ENCODE data around the gene SERPINB3.
A peak's percentile ranks its signal among the peaks of the same experiment; 100 is the strongest.
"Not testable (repeated sequence)": the region's sequence is repeated elsewhere in the genome, so short reads cannot be mapped to it uniquely, and the experiment has no call there.

Gene SERPINB3

GRCh38 chr18:63661750-63662149 is at the start of gene SERPINB3:
TSS of gene SERPINB3 (minus strand) at chr18:63661893. CDS start at chr18:63661216, 677 bp downstream.
- DNase-seq, result not testable (repeated sequence)

DNA sequence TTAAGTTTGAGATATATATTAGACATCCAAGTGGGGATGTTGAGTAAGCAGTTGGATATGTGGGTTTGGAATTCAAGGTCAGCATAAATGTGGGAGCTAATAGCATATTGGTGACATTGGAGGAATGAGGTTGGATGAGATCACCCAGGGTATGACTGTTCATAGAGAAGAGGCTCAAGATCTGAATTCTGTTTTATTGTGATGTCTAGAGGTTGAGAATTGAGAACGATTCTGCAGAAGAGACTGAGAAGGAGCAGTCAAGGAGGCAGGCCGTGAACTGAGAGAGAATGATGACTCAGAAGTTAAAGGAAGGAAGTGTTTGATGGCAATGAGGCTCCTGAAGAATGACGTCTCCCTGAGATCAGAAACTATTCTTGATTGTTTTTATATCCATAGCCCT is 47.0 kb upstream of the SERPINB3 start:
- DNase-seq, result no peak

DNA sequence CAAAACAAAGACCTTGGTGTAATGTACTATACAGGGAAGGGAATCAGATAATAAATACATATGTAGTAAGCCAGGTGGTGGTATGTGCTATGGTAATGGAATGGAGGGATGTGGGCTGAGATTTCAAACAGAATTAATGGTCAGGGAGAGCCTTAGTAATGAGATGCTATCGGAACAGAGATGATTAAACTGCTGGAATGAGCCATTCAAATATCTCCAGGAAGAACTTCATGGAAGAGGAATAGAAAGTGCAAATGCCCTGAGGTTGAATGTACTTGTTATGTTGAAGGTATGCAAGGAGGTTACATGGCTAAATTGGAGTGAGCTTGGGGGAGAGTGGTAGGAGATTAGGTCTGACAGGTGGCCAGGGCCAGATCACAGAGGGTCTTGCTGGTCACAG is 46.1 kb upstream of the SERPINB3 start:
- DNase-seq, result no peak

GRCh38 chr18:63705401-63705800 is 43.7 kb upstream of the SERPINB3 start:
- no peak for DNase-seq

DNA sequence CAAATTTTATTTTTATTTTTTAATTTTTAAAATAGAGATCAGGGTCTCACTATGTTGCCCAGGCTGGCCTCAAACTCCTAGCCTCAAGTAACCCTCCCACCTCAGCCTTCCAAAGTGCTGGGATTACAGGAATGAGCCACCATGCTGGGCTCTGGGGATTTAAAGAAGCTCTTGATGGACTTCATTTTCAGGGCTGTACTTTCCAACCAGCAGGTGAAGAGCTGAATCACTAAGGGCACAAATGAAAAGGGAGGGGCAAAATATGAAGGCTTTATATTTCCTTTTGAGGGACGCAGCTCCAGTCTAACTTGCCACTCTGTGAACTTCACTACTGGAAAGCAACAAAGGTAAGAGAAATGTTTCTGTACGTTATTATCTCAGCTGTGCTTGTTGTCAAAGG is 41.0 kb upstream of the SERPINB3 start, which contains the start of gene SERPINB11:
Gene SERPINB11, plus strand, starts transcription at position 301 of the 400 bp plus-strand sequence. CDS start 7,234 bp downstream, outside the sequence.
- DNase-seq, result no peak

DNA sequence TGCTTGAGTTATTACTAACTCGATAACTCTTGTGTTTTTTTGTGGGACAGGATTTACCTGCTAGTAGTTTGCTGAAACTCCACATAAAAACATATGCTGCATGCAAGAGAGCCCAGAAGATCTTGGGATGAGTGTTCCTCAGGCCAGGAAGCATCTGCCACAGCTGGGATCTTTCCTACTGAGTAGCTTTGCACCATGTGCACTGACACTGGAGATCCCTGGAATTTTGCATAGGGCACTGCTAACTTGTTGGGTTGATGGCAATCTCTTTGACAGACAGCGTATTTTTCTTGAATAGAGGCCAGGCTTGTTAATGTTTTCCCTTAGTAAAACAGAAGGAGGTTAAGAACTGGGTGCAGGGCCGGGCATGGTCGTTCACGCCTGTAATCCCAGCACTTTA is 40.3 kb upstream of the SERPINB3 start:
- no peak for DNase-seq

DNA sequence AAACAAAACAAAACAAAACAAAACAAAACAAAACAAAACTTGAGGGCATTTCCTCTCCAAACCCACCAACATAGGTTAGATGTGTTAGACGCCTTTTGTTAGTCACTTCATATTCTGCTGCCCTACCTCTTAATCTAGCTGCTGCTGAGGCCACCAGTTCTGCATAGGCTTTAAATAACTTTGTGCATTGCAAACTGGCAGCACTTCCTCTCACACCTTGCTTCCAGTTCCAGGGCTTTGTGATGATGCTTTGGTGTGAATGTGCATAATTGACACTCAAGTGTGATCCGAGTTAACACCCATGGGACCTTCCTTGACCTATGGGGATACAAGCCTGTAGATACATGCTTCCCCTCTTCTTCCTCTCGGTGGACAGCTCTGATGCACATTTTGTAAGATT is 38.8 kb upstream of the SERPINB3 start:
- DNase-seq, result no peak

DNA sequence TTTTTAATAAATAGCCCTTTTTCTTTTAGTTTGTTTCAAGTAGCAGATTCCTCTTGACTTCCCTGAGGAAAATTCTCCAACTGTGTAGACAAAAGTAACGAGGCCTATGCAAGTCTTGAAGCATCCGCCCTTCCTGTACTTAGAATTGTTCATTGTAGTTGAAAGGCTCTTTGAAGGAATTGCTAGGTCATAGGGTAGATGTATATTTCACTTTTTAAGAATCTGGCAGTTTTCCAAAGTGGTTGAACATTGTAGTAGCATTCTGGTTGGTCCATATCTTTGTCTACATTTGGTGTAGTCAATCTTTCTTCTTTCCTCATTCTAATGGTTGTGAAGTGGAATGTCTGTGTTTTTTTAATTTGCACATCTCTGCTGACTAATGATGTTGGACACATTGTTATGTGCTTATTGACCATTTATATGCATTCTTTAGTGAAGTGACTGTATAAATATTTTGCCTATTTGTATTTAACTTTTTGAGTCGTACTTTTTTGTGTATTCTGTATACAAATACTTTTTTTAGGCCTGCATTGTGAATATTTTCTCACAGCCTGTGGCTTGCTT is 35.5 kb upstream of the SERPINB3 start:
- DNase-seq, result no peak

GRCh38 chr18:63689064-63689463 is 27.4 kb upstream of the SERPINB3 start:
- no peak for DNase-seq

DNA sequence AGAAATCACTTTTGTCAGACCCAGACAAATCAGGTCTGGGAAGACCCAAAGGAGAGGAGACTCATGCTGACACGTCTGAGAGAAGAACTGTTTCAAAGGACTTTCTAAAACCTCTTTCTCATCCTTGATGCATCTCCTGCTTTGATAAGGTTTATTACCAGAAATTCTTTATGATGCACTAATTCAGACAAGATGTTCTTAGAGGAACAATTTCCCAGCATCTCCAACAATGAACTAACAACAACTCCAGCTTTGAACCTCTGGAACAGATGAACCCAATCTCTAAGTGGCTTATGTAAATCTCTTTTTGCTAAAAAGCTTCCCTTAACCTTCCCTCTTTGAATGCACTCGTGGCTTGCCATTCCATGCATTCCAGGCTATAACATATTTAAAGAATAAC is 25.2 kb upstream of the SERPINB3 start:
- DNase-seq, result no peak

DNA sequence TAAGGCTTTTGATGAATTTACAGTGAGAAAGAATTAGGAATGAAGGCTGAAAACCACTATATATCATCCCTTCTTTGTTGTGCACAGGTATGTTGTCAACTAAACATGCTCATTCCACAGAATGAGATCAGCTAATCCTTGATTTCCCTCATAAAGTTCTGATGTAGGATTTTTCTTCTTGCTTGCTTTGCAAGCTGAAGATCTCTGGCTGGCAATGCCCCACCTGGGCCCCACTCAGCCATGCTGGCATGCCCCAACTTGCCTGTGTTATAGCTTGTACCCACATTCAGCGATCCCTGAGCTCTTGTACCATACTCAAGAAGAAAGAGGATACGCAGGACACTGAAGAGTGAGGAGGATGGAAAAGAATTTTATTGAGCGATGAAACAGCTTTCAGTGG is 23.0 kb upstream of the SERPINB3 start:
- no peak for DNase-seq

GRCh38 chr18:63683890-63684289 is 22.2 kb upstream of the SERPINB3 start:
- DNase-seq, result no peak

DNA sequence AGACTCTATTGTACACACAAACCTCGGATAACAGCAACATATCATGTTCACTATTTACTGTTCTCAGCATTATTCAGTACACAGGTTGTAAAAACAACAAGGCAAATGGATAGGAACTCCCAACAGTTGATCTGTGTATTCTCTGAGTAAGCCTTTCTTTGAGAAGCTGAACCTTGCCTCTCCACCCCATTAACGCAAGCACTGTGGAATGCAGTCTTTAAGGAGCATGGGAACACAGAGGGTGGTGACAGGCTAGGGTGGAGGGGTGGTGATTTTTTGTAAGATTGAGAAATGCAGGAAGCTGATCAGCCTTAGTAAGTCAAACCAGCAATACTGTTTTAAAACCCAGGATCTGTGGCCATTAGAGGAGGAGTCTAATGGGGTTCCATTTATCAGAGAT is 21.5 kb upstream of the SERPINB3 start:
- DNase-seq, result no peak

DNA sequence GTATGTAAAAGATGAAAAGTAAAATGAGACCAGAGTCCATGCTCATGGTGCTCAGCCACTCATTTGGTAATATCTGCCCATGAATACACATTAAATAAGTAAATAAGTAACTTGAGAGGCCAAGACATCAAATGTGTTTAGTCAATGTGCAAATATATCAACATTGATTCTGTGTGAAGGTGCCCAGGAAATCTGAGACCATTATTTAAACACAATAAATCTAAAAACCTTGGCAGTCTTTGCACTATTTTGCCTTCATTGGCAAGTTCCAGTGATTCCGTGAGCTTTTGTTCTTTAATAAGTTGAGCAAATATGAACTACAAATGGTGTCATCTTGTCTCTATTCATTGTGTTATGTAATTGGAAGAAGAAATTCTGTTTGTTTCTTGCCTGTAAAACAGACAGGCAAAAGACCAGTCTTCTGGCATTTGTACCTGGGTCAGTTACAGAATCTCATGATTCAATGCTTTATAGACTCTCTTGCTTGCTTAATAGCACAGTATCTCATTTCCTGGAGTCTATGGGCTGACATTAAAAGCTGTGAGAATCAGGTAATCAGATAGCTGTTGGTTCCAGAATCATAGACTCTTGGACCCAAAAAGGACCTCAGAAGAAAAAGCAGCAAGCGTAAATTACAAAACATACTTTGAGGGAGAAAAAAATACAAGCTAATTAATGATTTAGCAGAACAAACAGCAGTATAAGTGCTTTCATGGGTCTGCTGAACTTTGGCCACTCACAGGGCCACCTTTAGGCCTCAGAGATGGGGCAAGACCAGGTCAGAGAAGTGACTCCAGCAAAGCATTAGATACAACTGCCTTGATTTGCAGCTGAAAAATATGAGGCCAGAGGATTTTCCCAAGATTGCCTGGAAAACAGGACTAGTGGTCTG is 20.0 kb upstream of the SERPINB3 start:
- peak; percentile 41 for DNase-seq

- DNase-seq, result no peak
Measured at GRCh38 chr18:63679820-63680606, 18.3 kb upstream of the SERPINB3 start.

DNA sequence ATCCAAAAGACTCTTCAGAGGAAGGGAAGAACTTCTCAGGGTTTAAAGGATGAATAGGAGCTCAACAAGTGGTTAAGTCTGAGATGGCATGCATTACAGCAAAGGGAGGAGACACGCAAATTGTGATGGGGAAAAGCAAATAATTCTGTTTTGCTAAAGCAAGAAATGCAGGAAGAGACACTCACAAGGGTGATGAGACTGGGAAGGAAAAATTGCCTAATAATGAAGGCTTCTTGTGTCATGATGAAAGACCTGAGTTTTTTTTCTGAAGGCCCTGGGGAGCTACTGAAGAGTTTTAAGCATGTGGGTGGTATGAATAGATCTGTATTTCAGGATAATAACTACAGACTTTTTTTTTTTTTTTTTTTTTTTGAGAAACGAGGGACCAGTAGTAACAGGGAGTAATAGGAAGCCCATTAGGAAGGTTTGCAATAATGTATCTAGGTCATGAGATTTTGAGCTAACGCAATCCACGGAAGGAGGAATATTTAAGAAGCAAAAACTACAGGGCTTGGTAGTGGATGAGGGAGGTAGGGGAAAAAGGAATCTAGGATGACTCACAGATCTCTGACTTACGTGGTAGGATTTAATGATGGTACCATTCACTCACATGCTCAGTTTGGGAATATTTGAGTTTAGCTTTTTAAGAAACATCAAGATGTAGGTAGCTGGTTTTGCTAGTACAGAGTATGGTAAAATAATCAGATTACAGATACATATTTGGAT is 16.0 kb upstream of the SERPINB3 start:
- DNase-seq, result no peak

- DNase-seq, result peak; percentile 3
Measured at GRCh38 chr18:63676526-63677323, 15.0 kb upstream of the SERPINB3 start.

- DNase-seq, result no peak
Measured at GRCh38 chr18:63664571-63664970, 2.9 kb upstream of the SERPINB3 start.

- not testable (repeated sequence) for DNase-seq
Measured at GRCh38 chr18:63658920-63659319, 2.8 kb downstream of the SERPINB3 start.

GRCh38 chr18:63650271-63650670 is 11.4 kb downstream of the SERPINB3 start:
- not testable (repeated sequence) for DNase-seq

GRCh38 chr18:63648241-63648640 is 13.5 kb downstream of the SERPINB3 start:
- no peak for DNase-seq

GRCh38 chr18:63646936-63647335 is 14.8 kb downstream of the SERPINB3 start:
- no peak for DNase-seq
